HG02970 (cell line): ENCODE results near the gene CYP19A1.
A peak's percentile ranks its signal among the peaks of the same experiment; 100 is the strongest.

ENCODE experiments used
- ATAC-seq: cut with Tn5 transposase; IDR thresholded peaks from one replicate; pipeline ENCODE4 v1.9.1; 2021; ENCODE audit warnings: mild to moderate bottlenecking, moderate library complexity, moderate number of reproducible peaks; ENCODE audit not compliant: unreplicated experiment, low FRiP score

CYP19A1 gene

DNA sequence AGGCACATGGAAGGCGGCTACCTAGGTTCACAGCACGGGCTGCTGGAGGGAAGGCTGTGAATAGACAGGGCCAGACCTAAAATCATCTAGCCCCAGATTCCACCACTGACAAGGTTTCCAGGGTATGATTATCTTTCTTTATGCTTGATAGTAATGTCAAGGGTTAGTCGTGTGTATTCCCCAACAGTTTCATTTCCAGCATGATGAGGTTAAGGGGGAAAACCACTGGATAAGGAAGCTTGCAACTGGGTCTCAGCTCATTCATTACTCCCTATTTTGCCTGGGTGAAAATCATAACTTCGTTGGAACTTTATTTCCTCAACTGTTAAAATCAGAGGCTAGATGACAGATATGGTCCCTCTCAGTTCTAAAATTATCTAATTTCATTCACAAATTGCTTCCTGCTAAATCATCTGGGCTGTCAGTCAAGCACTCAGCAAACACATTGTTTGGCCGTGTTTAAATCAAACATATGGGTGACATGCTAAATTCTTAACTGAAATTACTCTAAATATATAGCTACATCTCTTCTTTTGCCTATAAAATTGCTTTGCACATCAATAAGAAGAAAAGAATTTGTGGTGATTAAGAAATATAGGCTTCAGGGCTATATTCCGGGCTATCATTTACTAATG, 111.7 kb downstream of the CYP19A1 start:
- no peak for ATAC-seq

DNA sequence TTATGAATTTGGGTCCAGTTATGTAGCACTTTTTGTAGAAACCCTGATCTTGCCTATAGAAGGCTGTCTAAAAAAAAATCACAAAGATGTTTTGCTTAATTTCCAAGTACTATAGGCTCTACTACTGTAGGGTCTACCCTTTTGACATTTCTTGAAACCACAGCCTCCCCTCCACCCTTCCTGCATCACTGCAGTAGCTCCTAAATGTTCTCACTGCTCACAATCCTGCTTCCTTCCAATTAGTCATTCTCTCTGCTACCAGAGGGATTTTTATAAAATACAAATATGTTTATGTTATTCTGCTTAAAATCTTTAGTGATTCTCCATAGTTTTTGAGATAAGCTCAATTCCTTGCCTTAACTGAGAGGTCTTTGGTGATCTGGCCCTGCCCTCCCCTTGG, 114.0 kb downstream of the CYP19A1 start:
- no peak for ATAC-seq

DNA sequence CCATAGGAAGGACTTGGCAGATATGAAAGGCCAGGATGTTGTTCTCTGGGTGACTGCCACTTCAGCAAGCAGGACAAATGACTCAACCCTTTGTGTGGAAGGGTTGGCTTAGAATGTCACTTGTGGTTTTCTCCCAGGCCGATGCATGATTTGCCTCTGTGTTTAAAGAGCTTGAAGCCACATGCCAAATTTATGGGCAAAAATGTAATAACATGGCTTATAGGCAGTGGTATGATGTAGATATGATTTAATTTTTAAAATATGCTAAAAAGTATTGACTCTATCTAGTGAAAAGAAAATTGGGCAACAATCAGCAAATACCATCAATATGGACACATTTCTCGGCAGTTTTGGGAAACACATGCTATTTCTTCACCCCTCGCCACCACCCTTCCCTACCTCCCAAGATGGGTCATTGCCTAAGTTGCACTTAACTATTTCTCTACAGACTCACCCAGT, 114.6 kb downstream of the CYP19A1 start:
- no peak for ATAC-seq

DNA sequence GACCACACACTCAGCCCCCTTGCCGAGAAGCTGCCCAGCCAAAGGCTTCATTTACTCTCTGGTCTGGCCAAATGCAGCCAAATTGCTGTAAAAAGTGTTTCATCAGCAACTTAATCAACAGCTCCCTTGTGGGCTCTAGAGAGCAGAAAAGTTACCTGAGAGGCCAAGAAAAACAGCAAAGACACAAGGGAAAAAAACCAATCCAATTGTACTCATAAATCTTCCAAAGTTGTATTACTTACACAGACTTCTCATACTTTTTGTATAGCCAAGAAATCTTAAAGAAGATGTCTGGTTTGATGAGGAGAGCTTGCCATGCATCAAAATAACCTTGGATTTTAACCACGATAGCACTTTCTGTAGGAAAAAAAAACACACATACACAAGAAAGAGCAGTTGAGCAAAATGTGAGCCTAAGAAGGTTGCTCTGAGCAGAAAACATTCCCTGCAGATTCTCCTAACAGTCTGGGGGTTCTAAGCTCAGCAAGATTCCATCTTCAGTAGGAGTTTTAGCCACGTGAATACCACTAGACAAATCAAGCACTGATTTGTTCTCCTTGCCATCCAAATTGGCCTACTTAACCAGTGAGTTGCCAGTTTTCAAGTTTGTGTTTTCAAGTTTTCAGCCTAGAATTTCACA, 120.0 kb downstream of the CYP19A1 start:
- ATAC-seq, result no peak

DNA sequence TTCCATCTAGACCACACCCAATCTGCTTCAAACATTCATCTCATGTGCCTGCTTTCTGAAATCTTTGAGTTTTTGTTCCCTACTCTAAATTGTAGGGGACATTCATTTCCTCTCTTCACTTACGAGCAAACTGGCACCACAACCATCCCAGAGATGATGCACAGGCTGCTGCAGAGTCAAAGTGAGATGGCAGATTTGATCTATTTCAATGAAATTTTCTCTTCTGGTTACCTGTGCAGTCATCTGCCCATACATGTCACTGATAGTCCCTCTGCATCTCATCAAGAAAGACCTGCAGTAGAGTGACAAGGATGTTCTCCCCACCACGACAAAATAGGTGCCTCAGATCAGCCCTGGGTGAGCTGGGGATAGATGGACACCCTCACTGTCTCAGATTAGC, 125.5 kb downstream of the CYP19A1 start:
- ATAC-seq, result no peak

DNA sequence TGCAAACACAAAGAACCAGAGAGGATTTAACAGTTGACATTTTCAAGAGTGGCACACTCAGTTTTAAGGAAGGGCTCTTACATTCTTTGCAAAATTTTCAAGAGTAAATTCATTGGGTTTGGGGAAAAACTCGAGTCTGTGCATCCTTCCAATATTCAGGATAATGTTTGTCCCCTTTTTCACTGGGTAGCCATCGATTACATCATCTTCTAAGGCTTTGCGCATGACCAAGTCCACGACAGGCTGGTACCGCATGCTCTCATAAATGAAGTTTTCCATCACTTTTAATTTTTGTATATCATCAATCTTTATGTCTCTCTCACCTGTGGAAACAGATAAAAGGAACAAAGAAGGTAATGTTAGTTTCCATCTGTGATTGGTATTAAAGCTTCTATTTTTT, 126.2 kb downstream of the CYP19A1 start:
- no peak for ATAC-seq

DNA sequence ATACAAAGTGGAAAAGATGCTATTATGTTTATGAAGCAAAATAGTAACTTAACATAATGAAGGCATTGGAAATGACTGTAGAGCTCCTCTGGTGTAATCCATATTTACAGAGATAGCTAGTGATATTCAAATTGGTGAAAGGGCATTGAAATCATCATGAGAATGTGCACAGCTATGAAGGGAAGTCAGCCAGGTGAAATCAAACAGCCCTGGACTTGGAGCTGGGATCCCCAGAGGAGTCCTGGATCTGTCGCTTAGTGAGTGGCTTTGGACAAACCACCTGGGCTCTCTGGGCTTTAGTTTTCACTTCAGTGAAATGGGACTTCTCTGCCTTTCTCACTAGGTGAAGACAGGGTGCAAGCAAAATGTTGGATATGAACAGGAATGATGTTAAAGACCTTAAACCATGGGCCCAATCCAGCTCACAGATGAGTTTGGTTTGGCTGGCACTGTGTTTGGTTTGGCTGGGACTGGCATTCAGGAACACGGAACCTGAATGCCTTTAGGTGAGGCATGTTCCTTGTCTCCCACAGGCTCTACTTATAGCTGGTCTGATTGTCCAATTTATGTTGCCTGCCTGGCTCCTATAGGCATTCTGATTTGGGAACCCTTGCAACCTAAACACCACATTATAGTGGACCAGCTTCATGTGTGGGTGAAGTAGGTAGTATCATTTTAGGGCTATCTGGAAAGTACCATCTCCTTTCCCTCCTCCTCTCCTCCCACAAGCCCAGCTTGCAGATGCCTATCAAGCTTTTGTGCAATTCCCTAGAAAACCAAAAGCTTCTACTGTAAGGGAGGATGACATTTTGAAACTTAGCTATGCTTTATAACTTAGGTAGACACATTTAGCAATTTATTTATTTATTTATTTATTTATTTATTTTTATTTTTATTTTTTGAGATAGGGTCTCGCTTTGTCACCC, 133.1 kb downstream of the CYP19A1 start:
- ATAC-seq, result no peak

DNA sequence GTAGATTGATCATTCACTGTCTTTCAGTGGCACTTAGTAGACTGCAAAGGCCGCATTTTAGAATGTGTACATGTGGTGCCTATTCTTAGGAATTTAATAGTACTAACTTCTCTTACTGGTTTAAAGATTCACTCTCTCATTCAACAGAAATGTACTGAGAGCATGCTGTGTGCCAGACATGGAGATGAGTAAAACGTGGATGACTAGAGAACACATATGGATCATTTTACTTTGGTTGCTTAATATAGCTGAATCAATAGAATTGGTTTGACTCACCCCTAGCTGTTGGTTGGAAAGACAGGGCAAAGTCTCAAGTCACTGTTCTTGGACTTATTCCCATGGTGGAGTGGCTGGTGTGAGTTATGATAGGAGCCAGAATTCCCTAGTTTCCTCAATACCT, 134.6 kb downstream of the CYP19A1 start:
- no peak for ATAC-seq

DNA sequence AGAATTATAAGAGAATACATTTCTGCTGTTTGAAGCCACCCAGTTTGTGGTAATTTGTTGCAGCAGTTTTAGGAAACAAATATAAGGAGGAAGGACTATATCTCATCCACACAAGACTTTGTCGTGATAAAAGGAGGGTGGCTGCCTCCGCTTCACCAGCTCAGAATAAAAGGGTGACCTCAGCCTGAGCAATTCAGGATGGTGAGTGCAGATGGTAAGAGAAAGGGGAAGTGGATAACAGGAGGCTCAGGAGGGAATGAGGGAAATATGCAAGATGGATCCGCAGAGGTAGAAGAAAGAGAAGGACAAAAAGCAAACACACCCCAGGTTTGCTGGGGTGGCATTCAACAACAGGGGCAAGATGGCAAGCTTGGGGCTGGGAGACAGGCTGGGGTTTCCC, 135.6 kb downstream of the CYP19A1 start:
- no peak for ATAC-seq

DNA sequence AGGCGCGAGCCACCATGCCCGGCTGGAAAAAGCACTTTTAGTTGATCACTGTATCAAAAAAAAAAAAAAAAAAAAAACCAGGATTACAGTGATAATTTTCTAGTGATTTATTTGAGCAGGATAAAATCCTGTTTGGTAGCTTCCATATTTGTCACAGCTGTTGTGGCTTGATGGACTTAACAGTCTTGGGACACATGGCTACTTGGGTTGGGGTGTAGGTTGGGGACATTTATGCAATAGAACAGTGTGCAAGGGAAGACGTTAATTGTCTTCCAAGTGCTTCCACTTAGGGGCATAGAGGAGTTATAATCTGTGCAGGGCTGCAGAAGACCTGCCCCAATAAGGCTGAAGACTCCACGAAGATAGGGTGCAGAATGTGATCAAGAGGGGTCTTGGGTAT, 136.8 kb downstream of the CYP19A1 start:
- no peak for ATAC-seq

DNA sequence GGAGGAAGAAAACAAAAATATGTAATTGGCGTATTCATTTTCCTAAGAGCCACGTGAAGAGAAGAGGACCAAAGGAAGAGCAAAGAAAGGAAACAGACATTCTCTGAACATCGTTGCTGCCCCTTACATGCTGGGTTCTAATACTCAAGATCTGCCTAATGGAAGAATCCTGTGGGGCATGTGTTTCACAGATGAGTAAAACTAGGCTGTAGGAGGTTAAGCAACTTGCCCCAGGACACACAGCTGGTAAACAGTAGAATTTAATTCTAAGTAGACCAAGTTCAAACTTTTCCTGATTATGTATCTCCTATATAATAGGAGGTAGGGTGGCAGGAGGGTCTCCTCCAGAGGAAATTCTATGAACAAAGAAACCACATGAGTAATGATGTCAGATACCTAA, 137.6 kb downstream of the CYP19A1 start:
- ATAC-seq, result no peak

DNA sequence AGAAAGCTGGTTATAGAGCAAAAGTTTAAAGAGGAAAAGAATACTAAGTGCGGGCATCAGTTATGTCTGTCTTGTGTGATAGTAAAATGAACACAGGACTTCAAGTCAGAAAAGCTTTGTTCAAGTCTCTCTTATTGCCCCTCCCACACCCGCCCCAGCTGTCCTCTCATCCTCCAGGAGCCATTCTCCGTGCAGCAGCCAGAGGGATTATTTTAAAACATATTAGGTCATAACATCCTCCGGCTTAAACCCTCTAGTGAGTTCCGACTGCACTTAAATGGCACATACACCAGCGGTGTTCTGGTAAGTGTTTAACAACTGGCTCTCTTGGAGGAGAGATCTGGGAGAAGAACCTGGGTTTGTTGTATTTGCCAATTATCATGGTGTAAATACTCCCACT, 138.9 kb downstream of the CYP19A1 start:
- no peak for ATAC-seq

DNA sequence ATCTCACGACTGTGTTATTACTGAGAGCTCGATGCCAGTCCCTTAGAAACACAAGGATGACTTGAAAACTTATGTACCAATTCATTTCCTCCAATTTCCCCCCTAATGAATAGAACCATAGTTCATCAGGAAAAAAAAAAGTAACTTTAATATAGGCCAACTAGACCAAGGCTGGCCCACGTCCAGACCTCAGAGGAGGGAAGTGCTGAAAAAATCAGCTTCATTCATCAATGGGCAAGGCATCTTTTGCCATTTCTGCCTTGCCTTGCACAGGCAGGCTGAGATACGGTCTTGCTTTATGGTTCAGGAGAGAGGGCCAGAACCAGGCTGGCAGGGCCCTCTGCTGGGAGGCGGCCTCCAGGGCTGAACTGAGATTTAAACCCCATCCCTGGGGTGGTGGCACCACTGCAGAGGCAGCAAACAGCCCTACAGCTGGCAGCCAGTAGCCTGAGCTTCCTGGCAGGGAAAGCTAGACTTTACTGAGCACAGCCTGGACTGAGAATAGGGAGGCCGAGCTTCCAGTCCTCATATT, 139.6 kb downstream of the CYP19A1 start:
- ATAC-seq, result no peak

DNA sequence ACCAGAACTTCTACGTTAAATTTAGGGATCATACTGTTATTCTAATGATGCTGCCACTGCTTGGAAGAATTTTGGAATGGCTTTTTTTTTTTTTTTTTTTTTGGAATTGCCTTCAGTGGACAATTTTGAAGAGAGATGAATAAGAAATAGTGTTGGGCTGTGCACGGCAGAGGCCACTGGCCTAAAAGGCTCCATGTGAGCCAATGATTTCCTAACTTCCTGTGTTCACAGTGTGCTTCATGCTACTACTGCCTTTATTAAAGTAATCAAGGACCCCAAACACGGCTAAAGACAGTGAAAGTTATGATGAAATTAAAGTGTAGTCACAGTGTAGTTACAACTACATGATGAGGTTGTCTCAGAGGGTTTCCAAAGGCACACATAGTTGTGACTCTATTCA, 142.9 kb downstream of the CYP19A1 start:
- no peak for ATAC-seq

DNA sequence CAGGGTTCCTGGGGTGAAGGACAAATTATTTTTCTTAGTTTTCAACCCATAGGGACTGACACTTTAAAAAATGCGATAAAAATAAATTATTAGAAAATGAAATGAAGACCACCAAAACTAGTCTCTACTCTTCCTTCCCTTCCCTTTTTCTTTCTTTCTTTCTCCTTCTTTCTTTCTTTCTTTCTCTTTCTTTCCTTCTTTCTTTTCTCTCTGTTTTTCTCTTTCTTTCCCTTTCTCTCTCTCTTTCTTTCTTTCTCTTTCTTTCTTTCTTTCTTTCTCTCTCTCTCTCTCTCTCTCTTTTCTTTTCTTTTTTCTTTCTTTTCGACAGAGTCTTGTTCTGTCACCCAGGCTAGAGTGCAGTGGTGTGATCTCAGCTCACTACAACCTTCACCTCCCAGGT, 144.4 kb downstream of the CYP19A1 start:
- ATAC-seq, result no peak

DNA sequence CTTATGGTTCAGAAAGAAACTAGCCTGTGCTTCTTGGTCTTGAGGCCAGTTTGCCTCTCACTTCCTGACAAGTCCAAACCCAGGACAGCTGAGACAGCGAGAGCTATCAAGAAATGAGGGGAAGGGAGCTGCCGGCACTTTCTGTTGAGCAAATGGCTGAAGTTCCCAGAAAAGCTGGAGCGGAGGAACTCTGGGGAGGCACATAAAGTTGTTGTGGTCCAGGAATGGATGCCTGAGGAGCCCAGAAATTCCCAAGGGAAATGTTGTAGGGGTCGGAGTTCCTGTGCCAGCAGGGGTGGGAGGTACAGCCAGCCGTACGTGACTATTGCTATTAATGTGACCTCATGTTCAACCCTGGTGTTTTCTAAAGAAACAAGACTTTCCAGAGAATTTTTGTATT, 144.9 kb downstream of the CYP19A1 start:
- ATAC-seq, result no peak

DNA sequence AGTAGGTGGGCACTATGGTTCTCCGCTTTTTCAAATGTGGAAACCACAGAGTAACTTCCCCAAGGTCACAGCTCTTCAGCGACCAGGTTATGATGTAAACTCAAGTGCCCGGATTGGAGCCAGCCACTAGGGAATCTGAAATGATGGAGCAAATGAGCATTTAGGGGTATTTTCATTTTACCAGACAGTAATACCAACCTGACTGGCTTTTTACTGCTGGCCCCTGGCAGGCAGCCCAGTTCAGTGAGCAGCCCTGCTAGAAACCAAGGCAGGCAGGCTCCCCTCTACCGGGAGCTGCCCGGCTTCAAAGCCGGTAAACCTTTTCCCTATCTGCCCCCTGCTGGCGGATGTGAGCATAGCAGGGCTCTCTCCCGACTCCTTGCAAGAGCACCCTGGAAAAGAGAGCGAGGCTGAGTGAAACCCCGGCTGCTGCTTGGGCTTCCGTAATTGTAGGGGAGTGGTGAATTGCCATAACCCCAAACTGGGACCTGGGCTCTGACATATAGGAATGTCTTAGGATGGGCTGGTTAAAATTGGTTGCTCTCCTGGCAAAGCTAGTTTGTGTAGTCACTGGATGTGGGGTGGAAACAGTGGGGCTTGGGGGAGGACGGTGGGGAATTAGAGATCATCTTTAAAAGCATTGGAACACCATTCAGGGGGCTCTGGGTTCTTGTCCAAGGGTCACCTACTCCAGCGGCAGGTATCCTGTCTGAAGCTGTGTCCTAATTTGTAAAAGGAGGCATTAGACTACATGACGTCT, 145.7 kb downstream of the CYP19A1 start:
- peak; percentile 66 for ATAC-seq

DNA sequence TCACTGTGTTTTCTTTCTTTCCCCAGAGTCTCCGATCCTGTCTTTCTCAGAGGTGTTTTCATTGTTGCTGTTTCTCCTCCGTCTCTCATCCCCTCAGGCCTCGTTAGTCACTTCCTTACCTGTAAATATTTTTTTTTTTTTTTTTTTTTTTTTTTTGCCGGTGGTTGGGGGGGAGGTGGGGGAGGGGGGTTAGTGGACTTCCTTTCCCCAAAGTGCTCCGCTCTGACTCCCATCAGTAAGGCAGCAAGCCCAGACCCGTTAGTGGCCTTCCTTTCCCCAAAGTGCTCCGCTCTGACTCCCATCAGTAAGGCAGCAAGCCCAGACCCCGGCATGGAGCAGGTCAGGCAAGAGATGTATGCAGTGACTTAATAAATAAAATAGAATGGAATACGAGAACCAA, 146.6 kb downstream of the CYP19A1 start:
- ATAC-seq, result no peak

DNA sequence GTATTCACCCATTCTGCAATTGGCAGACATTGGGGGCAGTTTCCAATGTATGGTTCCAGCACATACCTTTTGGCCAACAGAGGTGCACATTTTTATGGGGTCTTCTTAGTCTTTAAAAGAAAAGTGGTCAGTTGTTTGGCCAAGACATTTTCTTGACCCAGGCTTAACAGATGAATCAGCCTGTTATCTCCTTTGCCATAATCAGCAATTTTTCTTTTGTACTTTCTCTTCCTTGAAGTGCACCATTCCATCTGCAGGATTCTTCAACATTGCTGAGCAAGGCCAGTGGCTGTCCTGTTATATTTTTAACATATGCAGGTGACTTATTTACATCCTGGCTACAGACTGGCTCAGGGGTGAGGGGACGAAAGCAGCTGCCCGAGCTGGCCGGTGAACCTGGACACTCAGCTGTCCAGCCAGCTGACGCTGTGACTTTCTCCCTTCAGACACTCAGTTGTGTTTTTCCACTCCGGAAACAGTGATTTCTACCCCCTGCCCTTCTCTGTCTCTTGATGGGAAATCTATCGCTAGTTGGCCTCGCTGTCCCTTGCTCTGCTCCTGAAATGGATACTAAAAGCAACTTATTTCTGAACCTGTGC, 147.2 kb downstream of the CYP19A1 start:
- ATAC-seq, result no peak

DNA sequence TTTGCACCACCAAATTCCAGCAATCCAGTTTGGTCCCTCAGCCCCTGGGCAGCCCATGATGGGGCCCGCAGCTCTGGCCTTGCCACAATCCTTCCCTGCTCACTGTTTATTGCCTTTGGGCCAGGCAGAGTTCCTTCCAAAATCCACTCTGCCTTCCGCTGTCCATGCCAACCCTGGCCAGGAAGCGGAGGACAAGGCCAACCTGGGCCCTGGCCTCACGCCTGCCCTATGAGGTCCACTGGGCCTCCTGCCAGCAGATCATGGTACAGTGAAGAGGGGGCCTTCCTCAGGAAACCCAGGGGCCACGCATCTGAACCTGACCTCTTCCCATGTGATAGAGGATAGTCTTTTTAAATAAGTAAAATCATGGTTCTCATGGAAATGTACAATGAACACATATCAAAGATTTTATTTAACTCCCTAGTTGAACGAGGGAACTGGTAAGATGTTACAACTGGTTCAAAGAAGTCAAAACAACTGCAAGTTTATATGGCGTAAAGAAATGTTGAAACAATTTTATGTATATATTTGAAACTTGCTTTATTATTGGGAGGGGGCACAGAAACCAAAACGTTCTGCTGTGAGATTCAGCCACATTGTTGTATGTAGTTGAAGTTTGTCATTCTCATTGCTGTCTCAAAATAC, 147.8 kb downstream of the CYP19A1 start:
- no peak for ATAC-seq
